ENCODE measurements around the gene RAB33B.

RAB33B gene

DNA sequence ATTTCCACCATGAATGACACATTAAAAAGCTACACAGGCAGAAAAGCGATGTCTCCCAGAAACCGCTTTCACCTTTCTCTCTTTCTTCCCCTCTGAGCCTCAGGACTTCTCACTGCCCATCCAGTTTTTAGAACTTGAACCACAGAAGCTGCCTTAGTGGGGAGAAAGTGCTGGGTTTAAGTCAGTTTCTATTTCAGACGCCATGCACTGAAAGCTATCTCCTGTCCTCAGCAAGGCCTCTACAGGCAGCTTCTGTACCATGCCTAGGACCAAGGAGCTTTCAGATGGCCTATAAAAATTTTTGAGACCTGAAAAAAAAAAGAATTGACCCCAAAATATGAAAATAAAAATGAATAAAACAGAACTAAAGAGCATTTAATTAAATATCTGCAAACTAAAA lies 34.5 kb downstream of the RAB33B start:
- TF ChIP-seq, protein P1, sequence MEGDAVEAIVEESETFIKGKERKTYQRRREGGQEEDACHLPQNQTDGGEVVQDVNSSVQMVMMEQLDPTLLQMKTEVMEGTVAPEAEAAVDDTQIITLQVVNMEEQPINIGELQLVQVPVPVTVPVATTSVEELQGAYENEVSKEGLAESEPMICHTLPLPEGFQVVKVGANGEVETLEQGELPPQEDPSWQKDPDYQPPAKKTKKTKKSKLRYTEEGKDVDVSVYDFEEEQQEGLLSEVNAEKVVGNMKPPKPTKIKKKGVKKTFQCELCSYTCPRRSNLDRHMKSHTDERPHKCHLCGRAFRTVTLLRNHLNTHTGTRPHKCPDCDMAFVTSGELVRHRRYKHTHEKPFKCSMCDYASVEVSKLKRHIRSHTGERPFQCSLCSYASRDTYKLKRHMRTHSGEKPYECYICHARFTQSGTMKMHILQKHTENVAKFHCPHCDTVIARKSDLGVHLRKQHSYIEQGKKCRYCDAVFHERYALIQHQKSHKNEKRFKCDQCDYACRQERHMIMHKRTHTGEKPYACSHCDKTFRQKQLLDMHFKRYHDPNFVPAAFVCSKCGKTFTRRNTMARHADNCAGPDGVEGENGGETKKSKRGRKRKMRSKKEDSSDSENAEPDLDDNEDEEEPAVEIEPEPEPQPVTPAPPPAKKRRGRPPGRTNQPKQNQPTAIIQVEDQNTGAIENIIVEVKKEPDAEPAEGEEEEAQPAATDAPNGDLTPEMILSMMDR (IDR thresholded peaks at IDR 0.05; ENCODE audit: borderline replicate concordance, control extremely low read depth, extremely low read depth, insufficient read depth, missing control alignments), result no peak
- no peak for DNase-seq (ENCODE audit: low spot score)
- in situ Hi-C loops (cut with MboI; ENCODE audit: low sequenced_read_pairs, unreplicated experiment), result no loop called here

GRCh38 chr4:139489638-139490037 lies 35.7 kb downstream of the RAB33B start:
- in situ Hi-C loops (cut with MboI; ENCODE audit: low sequenced_read_pairs, unreplicated experiment), result no loop called here
- no peak for DNase-seq (ENCODE audit: low spot score)
- TF ChIP-seq, protein P1 (IDR thresholded peaks at IDR 0.05; ENCODE audit: borderline replicate concordance, control extremely low read depth, extremely low read depth, insufficient read depth, missing control alignments), result no peak

- no peak for DNase-seq (ENCODE audit: low spot score)
- in situ Hi-C loops (cut with MboI; ENCODE audit: low sequenced_read_pairs, unreplicated experiment), result no loop called here
- TF ChIP-seq, protein P1 (IDR thresholded peaks at IDR 0.05; ENCODE audit: borderline replicate concordance, control extremely low read depth, extremely low read depth, insufficient read depth, missing control alignments), result no peak
These were observed 38.5 kb downstream of the RAB33B start for GRCh38 chr4:139492429-139492828.

DNA sequence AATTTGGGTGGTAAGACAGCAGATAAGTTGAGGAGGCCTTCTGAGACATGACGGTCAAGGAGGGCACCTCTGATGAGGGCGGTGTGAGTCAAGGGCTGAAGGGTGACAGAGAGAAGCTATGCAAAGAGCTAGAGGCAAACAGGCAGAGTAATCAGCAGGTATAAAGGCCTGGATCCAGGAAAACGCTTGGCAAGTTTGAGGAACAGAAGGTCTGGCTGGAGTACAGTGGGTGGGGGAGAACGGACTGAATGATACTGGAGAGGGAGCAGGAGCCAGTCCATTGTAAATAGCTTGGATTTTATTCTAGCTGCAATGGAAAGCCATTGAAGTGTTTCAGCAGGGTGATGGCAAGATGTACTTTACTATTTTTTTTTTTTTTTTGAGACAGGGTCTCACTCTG lies 39.3 kb downstream of the RAB33B start:
- in situ Hi-C loops (cut with MboI; ENCODE audit: low sequenced_read_pairs, unreplicated experiment), result no loop called here
- DNase-seq (ENCODE audit: low spot score), result no peak
- TF ChIP-seq, protein P1 (IDR thresholded peaks at IDR 0.05; ENCODE audit: borderline replicate concordance, control extremely low read depth, extremely low read depth, insufficient read depth, missing control alignments), result no peak

DNA sequence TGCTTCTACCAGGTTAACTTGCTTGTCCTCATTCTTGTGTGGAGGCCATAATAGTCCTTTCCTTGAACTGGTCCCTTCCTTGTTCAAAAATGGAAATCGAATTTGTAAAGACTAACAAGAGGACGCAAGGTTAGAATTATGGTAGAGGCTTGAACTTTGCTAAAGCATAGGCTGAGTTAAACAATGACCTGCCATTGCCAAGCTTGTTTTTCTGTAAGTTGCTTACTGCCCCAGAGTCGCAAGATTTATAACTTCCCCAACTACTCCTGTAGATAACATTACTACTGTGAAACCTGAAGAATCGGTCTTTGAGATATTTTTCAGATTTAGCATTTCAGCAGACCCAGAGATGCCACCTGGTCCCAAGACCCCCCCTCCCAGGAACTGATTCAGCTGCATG lies 45.3 kb downstream of the RAB33B start:
- TF ChIP-seq, protein P1 (IDR thresholded peaks at IDR 0.05; ENCODE audit: borderline replicate concordance, control extremely low read depth, extremely low read depth, insufficient read depth, missing control alignments), result no peak
- DNase-seq (ENCODE audit: low spot score), result no peak
- in situ Hi-C loops (cut with MboI; ENCODE audit: low sequenced_read_pairs, unreplicated experiment), result no loop called here

GRCh38 chr4:139501117-139501516 lies 47.2 kb downstream of the RAB33B start:
- in situ Hi-C loops (cut with MboI; ENCODE audit: low sequenced_read_pairs, unreplicated experiment), result no loop called here
- TF ChIP-seq, protein P1 (IDR thresholded peaks at IDR 0.05; ENCODE audit: borderline replicate concordance, control extremely low read depth, extremely low read depth, insufficient read depth, missing control alignments), result no peak
- DNase-seq (ENCODE audit: low spot score), result no peak

- in situ Hi-C loops (cut with MboI; ENCODE audit: low sequenced_read_pairs, unreplicated experiment), result no loop called here
These were observed 47.6 kb downstream of the RAB33B start for GRCh38 chr4:139501527-139501926.

More at GRCh38 chr4:139501527-139501926, 47.6 kb downstream of the RAB33B start:
- TF ChIP-seq, protein P1 (IDR thresholded peaks at IDR 0.05; ENCODE audit: borderline replicate concordance, control extremely low read depth, extremely low read depth, insufficient read depth, missing control alignments), result no peak
- DNase-seq (ENCODE audit: low spot score), result no peak

Measured in GM13976 (cell line).